Uterus (tissue), 2 donors: Measurements from ENCODE around the gene FOXO1.

ENCODE experiments used
- CTCF ChIP-seq, 4 experiments: fragments of 200-600 bp in 2 of 4; fragments of 450-650 bp in 2 of 4; sonication (generic) in 2 of 4; IDR thresholded peaks; one replicate each; pipeline ENCODE4 v1.5.1; 2016 to 2019; ENCODE audit warnings: antibody characterized with exemption in 4 of 4, mild to moderate bottlenecking in 2 of 4, moderate library complexity in 1 of 4
- POLR2A ChIP-seq, 2 donors: fragments of 450-650 bp; IDR thresholded peaks; one replicate each; pipeline ENCODE4 v1.6.1; 2016; ENCODE audit warnings: antibody characterized with exemption in 2 of 2, mild to moderate bottlenecking in 1 of 2, moderate library complexity in 1 of 2

DNA sequence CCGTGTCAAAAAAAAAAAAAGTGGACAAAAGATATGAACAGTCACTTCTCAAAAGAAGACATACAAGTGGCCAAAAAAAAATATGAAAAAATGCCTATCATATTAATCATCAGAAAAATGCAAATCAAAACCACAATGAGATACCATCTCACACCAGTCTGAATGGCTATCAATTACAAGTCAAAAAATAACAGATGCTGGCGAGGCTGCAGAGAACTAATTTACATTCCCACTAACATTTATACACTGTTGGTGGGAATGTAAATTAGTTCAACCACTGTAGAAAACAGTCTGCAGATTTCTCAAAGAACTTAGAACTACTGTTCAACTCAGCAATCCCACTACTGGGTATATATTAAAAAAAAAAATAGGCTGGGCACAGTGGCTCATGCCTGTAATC is 26.5 kb upstream of the FOXO1 start:
- TF ChIP-seq CTCF (IDR thresholded peaks at IDR 0.05) (no peak), POLR2A (IDR thresholded peaks at IDR 0.05) (no peak)
